Activated naive CD4-positive, alpha-beta T cell treated with anti-CD3 and anti-CD28 coated beads for 36 hours (primary cell): ENCODE results near the gene CACNG5. TPM values are rescaled to one million over a fixed set of nuclear protein-coding genes. Genes with fewer than 3 reads are reported as not detected.

ENCODE experiments used
- CTCF ChIA-PET: fragments of 350-600 bp; sonication (Branson Sonifier 250); formaldehyde crosslinking; loops from one replicate; lab custom pipeline; 2021; ENCODE audit warnings: antibody characterized with exemption; lab: Charles Lee
- DNase-seq: peaks from one replicate; pipeline ENCODE4 v3.0.0-alpha.2; 2020
- H3K27ac Mint-ChIP-seq: one replicate; pipeline ENCODE4 v1.8.0; 2021; ENCODE audit warnings: mild to moderate bottlenecking, mixed read lengths
- H3K27me3 Mint-ChIP-seq: one replicate; pipeline ENCODE4 v1.8.0; 2021; ENCODE audit warnings: low read depth, mixed read lengths
- H3K36me3 Mint-ChIP-seq: one replicate; pipeline ENCODE4 v1.8.0; 2021; ENCODE audit warnings: low read depth, mixed read lengths
- H3K4me1 Mint-ChIP-seq: one replicate; pipeline ENCODE4 v1.8.0; 2021; ENCODE audit warnings: low read depth, mixed read lengths
- H3K4me3 Mint-ChIP-seq: one replicate; pipeline ENCODE4 v1.8.0; 2021; ENCODE audit warnings: mild to moderate bottlenecking, moderate library complexity, mixed read lengths
- H3K9me3 Mint-ChIP-seq: one replicate; pipeline ENCODE4 v1.8.0; 2021; ENCODE audit warnings: mixed read lengths
- intact Hi-C: fragments of 100-400 bp; cut with micrococcal nuclease; formaldehyde crosslinking; loops from one replicate; pipeline ENCODE4 v1.15.1; 2023
- total RNA-seq, 2 experiments: library from RNA; stranded (reverse); gene quantifications; one replicate each; pipeline ENCODE4 v1.2.3, GENCODE V29; 2021

Gene CACNG5
- total RNA-seq, 2 experiments from 2014 or later, result not detected

- no peak overlapping the region for H3K4me3 Mint-ChIP-seq
- CTCF ChIA-PET, result no interaction called here
- H3K27me3 Mint-ChIP-seq, result peaks cover 5% of the 10 kb centered on the region
- intact Hi-C loops, result loop anchor here (5.0 kb wide), 1 partner anchor 48 kb away; no protein-coding TSS in a partner anchor
- no peaks in the 10 kb centered on the region for H3K36me3 Mint-ChIP-seq
- peaks cover 7% of the 10 kb centered on the region for H3K9me3 Mint-ChIP-seq
- H3K27ac Mint-ChIP-seq, result no peak overlapping the region
- DNase-seq, result no peak
- no peaks in the 10 kb centered on the region for H3K4me1 Mint-ChIP-seq
Measured at GRCh38 chr17:66859353-66859752, 24.4 kb downstream of the CACNG5 start.

- Mint-ChIP-seq H3K27me3 (peaks cover 5% of the 10 kb centered on the region), H3K4me3 (no peak overlapping the region), H3K4me1 (no peaks in the 10 kb centered on the region), H3K36me3 (no peaks in the 10 kb centered on the region), H3K27ac (no peak overlapping the region), H3K9me3 (peaks cover 3% of the 10 kb centered on the region)
- intact Hi-C loops, result no loop called here
- no peak for DNase-seq
- CTCF ChIA-PET, result no interaction called here
Measured at GRCh38 chr17:66860204-66860603, 25.3 kb downstream of the CACNG5 start.

- Mint-ChIP-seq H3K9me3 (peaks cover 5% of the 10 kb centered on the region), H3K4me1 (no peaks in the 10 kb centered on the region), H3K36me3 (no peaks in the 10 kb centered on the region), H3K27me3 (peaks cover 12% of the 10 kb centered on the region), H3K27ac (no peak overlapping the region), H3K4me3 (no peak overlapping the region)
- CTCF ChIA-PET, result interaction anchor here (0.5 kb wide), 1 partner anchor 102 kb away, joined by 5 read pairs; no protein-coding TSS in a partner anchor
- DNase-seq, result no peak
- intact Hi-C loops, result no loop called here
Measured at GRCh38 chr17:66863820-66864219, 28.9 kb downstream of the CACNG5 start.

- Mint-ChIP-seq H3K4me3 (no peak overlapping the region), H3K27me3 (peaks cover 19% of the 10 kb centered on the region), H3K4me1 (no peaks in the 10 kb centered on the region), H3K27ac (no peak overlapping the region), H3K36me3 (no peaks in the 10 kb centered on the region), H3K9me3 (peaks cover 5% of the 10 kb centered on the region)
- DNase-seq, result no peak
- CTCF ChIA-PET, result interaction anchor here (0.6 to 1.2 kb wide), 2 partner anchors 22 to 44 kb away, joined by 3 to 4 read pairs; no protein-coding TSS in a partner anchor
- intact Hi-C loops, result no loop called here
Measured at GRCh38 chr17:66865151-66865550, 30.2 kb downstream of the CACNG5 start.

- intact Hi-C loops, result no loop called here
- CTCF ChIA-PET, result interaction anchor here (1.0 kb wide), 1 partner anchor 19 kb away, joined by 3 read pairs; no protein-coding TSS in a partner anchor
- DNase-seq, result no peak
- Mint-ChIP-seq H3K9me3 (peaks cover 3% of the 10 kb centered on the region), H3K4me3 (no peak overlapping the region), H3K27me3 (peaks cover 9% of the 10 kb centered on the region), H3K36me3 (peaks cover 1% of the 10 kb centered on the region), H3K4me1 (no peaks in the 10 kb centered on the region), H3K27ac (no peak overlapping the region)
Measured at GRCh38 chr17:66873962-66874361, 39.0 kb downstream of the CACNG5 start.

DNA sequence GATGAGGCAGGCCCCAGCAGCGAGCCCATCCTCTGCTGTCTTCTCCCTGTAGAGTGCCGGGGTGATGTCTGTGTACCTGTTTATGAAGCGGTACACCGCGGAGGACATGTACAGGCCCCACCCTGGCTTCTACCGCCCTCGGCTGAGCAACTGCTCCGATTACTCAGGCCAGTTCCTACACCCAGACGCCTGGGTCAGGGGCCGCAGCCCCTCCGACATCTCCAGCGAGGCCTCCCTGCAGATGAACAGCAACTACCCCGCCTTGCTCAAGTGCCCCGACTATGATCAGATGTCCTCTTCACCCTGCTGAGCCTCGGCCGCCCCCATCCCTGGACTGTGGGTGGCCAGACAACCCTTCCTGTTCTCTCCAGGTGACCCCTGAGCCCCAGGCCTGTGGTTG is 50.0 kb downstream of the CACNG5 start:
- peaks cover 2% of the 10 kb centered on the region for H3K36me3 Mint-ChIP-seq
- no peak overlapping the region for H3K4me3 Mint-ChIP-seq
- H3K27ac Mint-ChIP-seq, result no peak overlapping the region
- intact Hi-C loops, result no loop called here
- peaks cover 5% of the 10 kb centered on the region for H3K9me3 Mint-ChIP-seq
- DNase-seq, result no peak
- CTCF ChIA-PET, result interaction anchor here (0.6 kb wide), 1 partner anchor 685 kb away, joined by 3 read pairs; no protein-coding TSS in a partner anchor
- H3K4me1 Mint-ChIP-seq, result no peaks in the 10 kb centered on the region
- no peaks in the 10 kb centered on the region for H3K27me3 Mint-ChIP-seq

DNA sequence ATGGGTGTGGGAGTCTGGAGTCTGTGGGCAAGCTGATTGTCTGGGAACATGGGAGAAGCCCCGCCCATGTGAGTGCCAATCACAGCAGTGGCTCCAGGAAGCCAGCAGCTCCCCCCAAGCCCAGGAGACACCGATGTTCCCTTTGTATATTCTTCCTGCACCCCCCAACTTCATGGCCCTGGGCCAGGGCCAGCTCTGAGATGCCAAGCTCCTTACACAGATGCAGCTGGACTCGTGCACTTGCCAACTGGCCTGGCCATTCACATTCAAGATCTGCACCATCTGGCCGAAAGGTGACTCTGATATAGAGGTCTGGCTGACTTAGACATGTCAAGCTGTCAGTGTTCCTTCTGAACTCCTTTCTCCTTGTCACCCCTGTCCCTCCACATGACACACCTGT is 50.5 kb downstream of the CACNG5 start:
- intact Hi-C loops, result no loop called here
- H3K9me3 Mint-ChIP-seq, result peaks cover 2% of the 10 kb centered on the region
- CTCF ChIA-PET, result interaction anchor here (0.6 kb wide), 1 partner anchor 685 kb away, joined by 3 read pairs; no protein-coding TSS in a partner anchor
- H3K36me3 Mint-ChIP-seq, result peaks cover 2% of the 10 kb centered on the region
- H3K27ac Mint-ChIP-seq, result no peak overlapping the region
- no peak for DNase-seq
- no peak overlapping the region for H3K4me3 Mint-ChIP-seq
- H3K27me3 Mint-ChIP-seq, result no peaks in the 10 kb centered on the region
- H3K4me1 Mint-ChIP-seq, result no peaks in the 10 kb centered on the region

GRCh38 chr17:66889480-66890230 is 54.7 kb downstream of the CACNG5 start:
- no peak overlapping the region for H3K4me3 Mint-ChIP-seq
- no peaks in the 10 kb centered on the region for H3K4me1 Mint-ChIP-seq
- H3K9me3 Mint-ChIP-seq, result no peaks in the 10 kb centered on the region
- no peak overlapping the region for H3K27ac Mint-ChIP-seq
- CTCF ChIA-PET, result interaction anchor here (0.6 kb wide), 1 partner anchor 575 kb away, joined by 5 read pairs; no protein-coding TSS in a partner anchor
- H3K36me3 Mint-ChIP-seq, result no peaks in the 10 kb centered on the region
- no peak for DNase-seq
- intact Hi-C loops, result no loop called here
- no peaks in the 10 kb centered on the region for H3K27me3 Mint-ChIP-seq

GRCh38 chr17:66892246-66892645 is 57.3 kb downstream of the CACNG5 start:
- no peaks in the 10 kb centered on the region for H3K36me3 Mint-ChIP-seq

GRCh38 chr17:66893382-66893781 is 58.5 kb downstream of the CACNG5 start:
- CTCF ChIA-PET, result no interaction called here
- DNase-seq, result no peak
- H3K4me1 Mint-ChIP-seq, result no peaks in the 10 kb centered on the region
- H3K36me3 Mint-ChIP-seq, result no peaks in the 10 kb centered on the region
- H3K27ac Mint-ChIP-seq, result no peak overlapping the region
- no peaks in the 10 kb centered on the region for H3K9me3 Mint-ChIP-seq
- intact Hi-C loops, result no loop called here
- H3K4me3 Mint-ChIP-seq, result no peak overlapping the region
- no peaks in the 10 kb centered on the region for H3K27me3 Mint-ChIP-seq

More at GRCh38 chr17:66892246-66892645, 57.3 kb downstream of the CACNG5 start:
- CTCF ChIA-PET, result interaction anchor here (1.1 kb wide), 1 partner anchor 165 kb away, joined by 3 read pairs; no protein-coding TSS in a partner anchor
- H3K4me3 Mint-ChIP-seq, result no peak overlapping the region
- intact Hi-C loops, result no loop called here
- H3K9me3 Mint-ChIP-seq, result no peaks in the 10 kb centered on the region
- no peak for DNase-seq
- no peaks in the 10 kb centered on the region for H3K27me3 Mint-ChIP-seq
- no peaks in the 10 kb centered on the region for H3K4me1 Mint-ChIP-seq
- H3K27ac Mint-ChIP-seq, result no peak overlapping the region

GRCh38 chr17:66893863-66894262 is 58.9 kb downstream of the CACNG5 start:
- Mint-ChIP-seq H3K4me3 (no peak overlapping the region), H3K27me3 (no peaks in the 10 kb centered on the region), H3K36me3 (no peaks in the 10 kb centered on the region), H3K27ac (no peak overlapping the region), H3K9me3 (no peaks in the 10 kb centered on the region), H3K4me1 (no peaks in the 10 kb centered on the region)
- intact Hi-C loops, result no loop called here
- DNase-seq, result no peak
- CTCF ChIA-PET, result no interaction called here

DNA sequence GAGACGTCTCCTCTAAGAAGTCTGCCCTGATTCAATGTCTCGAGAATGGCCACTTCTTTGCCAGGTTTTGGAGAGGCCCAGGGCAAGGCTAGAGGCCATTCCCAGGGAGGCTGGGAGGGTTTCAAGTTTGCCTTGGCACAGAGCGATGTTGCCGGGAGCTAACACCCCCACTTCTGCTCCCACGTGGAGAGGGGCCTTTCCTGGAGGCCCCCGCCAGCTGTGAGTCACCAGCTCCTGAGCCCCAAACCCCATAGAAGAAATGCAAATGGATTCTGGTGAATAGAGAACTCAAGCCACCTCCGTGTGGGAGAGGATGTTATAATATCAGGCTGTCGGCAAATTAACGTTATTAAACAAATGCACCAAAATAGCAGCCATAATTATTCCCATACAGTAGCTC is 62.2 kb downstream of the CACNG5 start:
- Mint-ChIP-seq H3K4me1 (no peaks in the 10 kb centered on the region), H3K4me3 (no peak overlapping the region), H3K36me3 (no peaks in the 10 kb centered on the region), H3K27ac (no peak overlapping the region), H3K9me3 (no peaks in the 10 kb centered on the region), H3K27me3 (no peaks in the 10 kb centered on the region)
- intact Hi-C loops, result no loop called here
- CTCF ChIA-PET, result interaction anchor here (0.9 kb wide), 1 partner anchor 9 kb away, joined by 3 read pairs; no protein-coding TSS in a partner anchor
- no peak for DNase-seq

- Mint-ChIP-seq H3K27ac (no peak overlapping the region), H3K4me3 (no peak overlapping the region), H3K4me1 (no peaks in the 10 kb centered on the region), H3K27me3 (no peaks in the 10 kb centered on the region), H3K9me3 (no peaks in the 10 kb centered on the region), H3K36me3 (no peaks in the 10 kb centered on the region)
- intact Hi-C loops, result no loop called here
- DNase-seq, result no peak
- CTCF ChIA-PET, result no interaction called here
Measured at GRCh38 chr17:66898536-66898935, 63.6 kb downstream of the CACNG5 start.
